ENCODE data around the gene NUDT1. TPM values are rescaled to one million over a fixed set of nuclear protein-coding genes. Genes with fewer than 3 reads are reported as not detected.

NUDT1 gene
- 10.2 TPM for total RNA-seq
- long read RNA-seq, transcript NUDT1-203 (4 exons, 662 nt), result major isoform, 5 of 7 reads
- long read RNA-seq, partial matches to known transcripts, result 0 of 7 reads
- long read RNA-seq, other reads (novel, unspliced or antisense), result 1 of 7 reads

DNA sequence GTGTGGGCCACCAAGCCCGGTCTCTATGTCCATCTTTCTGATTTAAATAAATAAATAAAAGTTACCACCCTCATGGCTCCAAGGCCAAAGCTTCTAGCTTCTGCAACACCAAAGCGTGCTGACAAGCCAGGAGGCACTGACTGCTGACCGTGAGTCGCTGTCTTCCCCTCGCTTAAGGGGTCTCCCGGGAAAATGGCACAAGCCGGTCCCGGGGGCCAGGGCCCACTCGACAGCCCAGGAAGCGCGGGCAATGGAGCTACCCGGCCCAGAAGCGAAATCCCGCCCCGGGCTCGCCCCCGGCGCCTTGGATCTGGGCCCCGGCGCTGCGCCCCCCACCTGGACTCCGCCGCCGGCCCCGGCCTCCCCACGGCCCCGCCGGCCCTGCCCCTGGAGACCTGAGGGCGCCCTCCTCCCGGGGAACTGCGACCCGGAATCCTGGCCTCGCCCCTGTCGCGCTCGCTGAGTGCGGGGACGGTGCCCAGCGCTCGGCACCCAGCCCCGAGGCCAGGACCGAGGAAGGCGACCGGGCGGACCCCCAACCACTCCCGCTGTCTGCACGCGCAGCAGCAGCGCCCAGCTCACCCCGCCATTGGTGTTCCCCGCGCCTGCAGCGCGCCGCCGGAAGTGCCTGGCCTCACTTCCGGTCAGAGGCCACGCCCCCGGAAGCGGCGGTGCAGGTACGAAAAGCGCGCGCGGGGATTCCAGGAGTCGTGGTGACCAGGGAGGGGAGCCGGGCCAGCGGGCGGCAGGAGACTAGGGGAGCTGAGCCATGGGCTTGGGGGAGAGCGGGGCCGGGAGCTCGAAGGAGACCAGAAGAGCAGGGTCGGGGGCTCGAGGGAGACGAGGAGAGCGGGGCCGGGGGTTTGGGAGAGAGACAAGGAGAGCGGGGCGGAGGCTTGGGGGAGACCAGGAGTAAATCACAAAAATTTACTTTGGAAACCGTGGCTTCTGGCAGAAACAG lies at the start of gene NUDT1, which contains the start of gene MRM2:
NUDT1 (plus strand) TSS at position 647 of the 961 bp plus-strand sequence. CDS start 2,349 bp downstream, outside the sequence.
MRM2 (minus strand) TSS at position 626 of the 961 bp plus-strand sequence; CDS start at position 590, 36 bp downstream.
- TF ChIP-seq, protein P1, sequence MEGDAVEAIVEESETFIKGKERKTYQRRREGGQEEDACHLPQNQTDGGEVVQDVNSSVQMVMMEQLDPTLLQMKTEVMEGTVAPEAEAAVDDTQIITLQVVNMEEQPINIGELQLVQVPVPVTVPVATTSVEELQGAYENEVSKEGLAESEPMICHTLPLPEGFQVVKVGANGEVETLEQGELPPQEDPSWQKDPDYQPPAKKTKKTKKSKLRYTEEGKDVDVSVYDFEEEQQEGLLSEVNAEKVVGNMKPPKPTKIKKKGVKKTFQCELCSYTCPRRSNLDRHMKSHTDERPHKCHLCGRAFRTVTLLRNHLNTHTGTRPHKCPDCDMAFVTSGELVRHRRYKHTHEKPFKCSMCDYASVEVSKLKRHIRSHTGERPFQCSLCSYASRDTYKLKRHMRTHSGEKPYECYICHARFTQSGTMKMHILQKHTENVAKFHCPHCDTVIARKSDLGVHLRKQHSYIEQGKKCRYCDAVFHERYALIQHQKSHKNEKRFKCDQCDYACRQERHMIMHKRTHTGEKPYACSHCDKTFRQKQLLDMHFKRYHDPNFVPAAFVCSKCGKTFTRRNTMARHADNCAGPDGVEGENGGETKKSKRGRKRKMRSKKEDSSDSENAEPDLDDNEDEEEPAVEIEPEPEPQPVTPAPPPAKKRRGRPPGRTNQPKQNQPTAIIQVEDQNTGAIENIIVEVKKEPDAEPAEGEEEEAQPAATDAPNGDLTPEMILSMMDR (IDR thresholded peaks at IDR 0.05), result no peak
- Histone ChIP-seq H3K27ac (peak within 1 kb of the TSS; percentile 87), H3K4me1 (peaks cover 41% of the 10 kb centered on the region), H3K9me3 (no peaks in the 10 kb centered on the region), H3K27me3 (ENCODE audit: low read depth) (no peaks in the 10 kb centered on the region), H3K36me3 (peaks cover 29% of the 10 kb centered on the region), H3K4me3 (peak within 1 kb of the TSS; percentile 99)
- ATAC-seq (peak; percentile 88 to 95), DNase-seq (peak; percentile 89)
- intact Hi-C loops (cut with DNase I), result no loop called here

DNA sequence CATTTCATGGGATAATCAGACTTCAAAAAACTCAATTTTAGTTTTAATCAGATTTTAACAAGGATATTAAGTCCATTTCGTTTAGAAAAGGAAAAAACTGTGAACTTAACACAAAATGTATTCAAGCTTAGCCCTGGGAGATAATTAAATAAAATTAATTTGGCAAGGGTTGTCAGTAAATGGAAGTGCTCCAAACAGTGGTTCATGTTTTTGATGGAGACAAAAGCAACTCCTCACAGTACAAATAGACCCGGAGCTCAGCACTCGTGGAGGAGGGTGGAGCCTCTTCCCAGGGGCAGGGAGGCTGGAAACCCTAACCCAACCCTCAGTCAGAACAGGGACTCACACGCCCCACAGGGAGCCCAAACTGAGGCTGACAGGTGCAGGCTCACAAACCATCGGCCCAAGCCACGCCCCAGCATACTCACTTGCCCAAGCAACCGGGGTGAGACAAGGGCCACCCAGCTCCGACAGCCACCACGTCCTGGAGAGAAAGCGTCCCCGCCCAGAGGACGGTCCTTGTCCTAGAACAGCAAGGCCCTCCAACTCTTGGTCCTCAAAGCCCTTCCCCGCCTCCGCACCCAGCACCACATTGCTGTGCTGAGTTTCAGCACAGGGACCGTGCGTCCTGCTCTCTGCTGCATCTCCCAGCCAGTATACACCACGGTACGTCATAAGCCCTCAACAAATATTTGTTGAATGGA lies 49.0 kb upstream of the NUDT1 start:
- H3K4me3 ChIP-seq, result no peak overlapping the region
- TF ChIP-seq, protein P1 (IDR thresholded peaks at IDR 0.05), result no peak
- no peak for DNase-seq
- H3K27ac ChIP-seq, result no peak overlapping the region
- ATAC-seq, result peak; percentile 65 to 87
- H3K4me1 ChIP-seq, result no peaks in the 10 kb centered on the region
- intact Hi-C loops (cut with DNase I), result no loop called here
- H3K27me3 ChIP-seq (ENCODE audit: low read depth), result no peaks in the 10 kb centered on the region
- H3K36me3 ChIP-seq, result peaks cover 8% of the 10 kb centered on the region
- H3K9me3 ChIP-seq, result peaks cover 10% of the 10 kb centered on the region

DNA sequence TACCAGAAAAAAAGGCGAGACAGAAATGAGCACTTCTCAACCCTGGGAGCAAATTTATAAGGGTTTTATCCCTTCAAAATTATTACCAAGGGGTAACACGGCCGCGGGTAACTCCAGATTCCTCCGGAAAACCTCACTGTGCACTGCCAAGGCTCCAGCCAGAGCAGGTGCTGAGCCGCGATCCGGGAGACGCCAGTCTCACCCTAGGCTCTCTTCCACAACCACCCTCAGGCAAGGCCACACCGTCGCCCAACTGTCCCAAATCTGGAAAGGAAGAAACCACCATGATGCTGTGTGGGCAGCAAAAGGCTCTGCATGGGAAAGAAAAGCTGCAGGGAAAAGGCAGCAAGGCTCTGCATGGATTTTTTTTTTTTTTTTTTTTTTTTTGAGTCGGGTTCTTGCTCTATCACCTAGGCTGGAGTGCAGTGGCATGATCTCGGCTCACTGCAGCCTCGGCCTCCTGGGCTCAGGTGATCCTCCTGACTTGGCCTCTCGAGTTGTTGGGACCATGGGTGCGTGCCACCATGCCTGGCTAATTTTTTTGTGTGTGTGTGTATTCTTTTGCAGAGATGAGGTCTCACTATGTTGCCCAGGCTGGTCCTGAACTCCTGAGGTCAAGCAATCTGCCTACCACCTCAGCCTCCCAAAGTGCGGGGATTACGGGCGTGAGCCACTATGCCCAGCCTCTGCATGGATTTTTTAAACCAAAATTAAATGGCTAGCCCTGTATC lies 48.3 kb upstream of the NUDT1 start:
- no peaks in the 10 kb centered on the region for H3K27me3 ChIP-seq (ENCODE audit: low read depth)
- DNase-seq, result no peak
- no peak overlapping the region for H3K27ac ChIP-seq
- TF ChIP-seq, protein P1 (IDR thresholded peaks at IDR 0.05), result no peak
- intact Hi-C loops (cut with DNase I), result no loop called here
- ATAC-seq, result no peak
- peaks cover 10% of the 10 kb centered on the region for H3K36me3 ChIP-seq
- no peak overlapping the region for H3K4me3 ChIP-seq
- no peaks in the 10 kb centered on the region for H3K4me1 ChIP-seq
- peaks cover 10% of the 10 kb centered on the region for H3K9me3 ChIP-seq

- Histone ChIP-seq H3K27me3 (ENCODE audit: low read depth) (no peaks in the 10 kb centered on the region), H3K36me3 (peaks cover 28% of the 10 kb centered on the region), H3K4me3 (no peak overlapping the region), H3K9me3 (peaks cover 10% of the 10 kb centered on the region), H3K27ac (no peak overlapping the region), H3K4me1 (no peaks in the 10 kb centered on the region)
- intact Hi-C loops (cut with DNase I), result no loop called here
- DNase-seq (no peak), ATAC-seq (no peak)
- TF ChIP-seq, protein P1 (IDR thresholded peaks at IDR 0.05), result no peak
Measured at GRCh38 chr7:2195400-2196246, 46.4 kb upstream of the NUDT1 start.
